SK-N-SH treated with all-trans-retinoic acid at 6 μM for 48 hours (cell line): ENCODE data around the gene FOXN3.

Experiments used
- ARNTL ChIP-seq: fragments of 450-650 bp; formaldehyde crosslinking; IDR thresholded peaks from 2 replicates; pipeline ENCODE4 v1.5.0; 2020; ENCODE audit warnings: low read depth, mild to moderate bottlenecking, moderate library complexity, borderline replicate concordance
- PATZ1 ChIP-seq: fragments of 250-450 bp; sonication (Bioruptor Pico); IDR thresholded peaks from 2 replicates; pipeline ENCODE4 v1.8.0; 2020; ENCODE audit warnings: mild to moderate bottlenecking, moderate library complexity, borderline replicate concordance
- PPARA ChIP-seq: fragments of 250-450 bp; sonication (Bioruptor Pico); IDR thresholded peaks from 2 replicates; pipeline ENCODE4 v1.5.0; 2020; ENCODE audit warnings: mild to moderate bottlenecking, borderline replicate concordance
- RARB ChIP-seq: fragments of 250-450 bp; sonication (Bioruptor Pico); IDR thresholded peaks from 2 replicates; pipeline ENCODE4 v1.8.0; 2021; ENCODE audit warnings: mild to moderate bottlenecking, moderate library complexity
- TOX ChIP-seq: fragments of 250-450 bp; sonication (Bioruptor Pico); IDR thresholded peaks from 2 replicates; pipeline ENCODE4 v1.8.0; 2021; ENCODE audit warnings: mild to moderate bottlenecking, moderate library complexity, borderline replicate concordance
- TSHZ2 ChIP-seq: fragments of 250-450 bp; sonication (Bioruptor Pico); IDR thresholded peaks from 2 replicates; pipeline ENCODE4 v1.5.0; 2020; ENCODE audit warnings: mild to moderate bottlenecking, moderate library complexity
- ZC3H10 ChIP-seq: fragments of 250-450 bp; sonication (Bioruptor Pico); IDR thresholded peaks from 2 replicates; pipeline ENCODE4 v1.5.1; 2021; ENCODE audit warnings: mild to moderate bottlenecking, moderate library complexity
- ZNF70 ChIP-seq: fragments of 450-650 bp; formaldehyde crosslinking; IDR thresholded peaks from 2 replicates; pipeline ENCODE4 v1.5.0; 2020; ENCODE audit warnings: mild to moderate bottlenecking, moderate library complexity
- TF ChIP-seq, protein P1 (sequence below): fragments of 250-450 bp; sonication (Bioruptor Pico); IDR thresholded peaks from 2 replicates; pipeline ENCODE4 v1.5.1; 2020; ENCODE audit warnings: low read depth, mild to moderate bottlenecking, moderate library complexity

GRCh38 chr14:89350152-89350551 lies 66.9 kb downstream of the FOXN3 start:
- no peak for TF ChIP-seq ZC3H10
- TF ChIP-seq RARB (CRISPR knock-in tag): no peak
- TF ChIP-seq PPARA (CRISPR knock-in tag): no peak
- no peak for TF ChIP-seq PATZ1
- TF ChIP-seq ZNF70 (CRISPR knock-in tag): no peak
- TF ChIP-seq TOX (CRISPR knock-in tag): no peak
- TF ChIP-seq, protein P1, sequence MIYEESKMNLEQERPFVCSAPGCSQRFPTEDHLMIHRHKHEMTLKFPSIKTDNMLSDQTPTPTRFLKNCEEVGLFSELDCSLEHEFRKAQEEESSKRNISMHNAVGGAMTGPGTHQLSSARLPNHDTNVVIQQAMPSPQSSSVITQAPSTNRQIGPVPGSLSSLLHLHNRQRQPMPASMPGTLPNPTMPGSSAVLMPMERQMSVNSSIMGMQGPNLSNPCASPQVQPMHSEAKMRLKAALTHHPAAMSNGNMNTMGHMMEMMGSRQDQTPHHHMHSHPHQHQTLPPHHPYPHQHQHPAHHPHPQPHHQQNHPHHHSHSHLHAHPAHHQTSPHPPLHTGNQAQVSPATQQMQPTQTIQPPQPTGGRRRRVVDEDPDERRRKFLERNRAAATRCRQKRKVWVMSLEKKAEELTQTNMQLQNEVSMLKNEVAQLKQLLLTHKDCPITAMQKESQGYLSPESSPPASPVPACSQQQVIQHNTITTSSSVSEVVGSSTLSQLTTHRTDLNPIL: no peak
- no peak for TF ChIP-seq TSHZ2
- no peak for TF ChIP-seq ARNTL (CRISPR knock-in tag)
